Activated CD4-positive, alpha-beta T cell treated with anti-CD3 and anti-CD28 coated beads for 36 hours (primary cell): ENCODE results near the gene RET. TPM values are rescaled to one million over a fixed set of nuclear protein-coding genes. Genes with fewer than 3 reads are reported as not detected.
A peak's percentile ranks its signal among the peaks of the same experiment; 100 is the strongest.

Experiments
- ATAC-seq: fragments of 200-7000 bp; cut with Tn5 transposase; one replicate; pipeline ENCODE4 v1.10.0; 2021; ENCODE audit warnings: mild to moderate bottlenecking, moderate library complexity
- CTCF ChIA-PET: fragments of 350-600 bp; sonication (Branson Sonifier 250); formaldehyde crosslinking; loops from one replicate; lab custom pipeline; 2021; ENCODE audit warnings: antibody characterized with exemption; lab: Charles Lee
- POLR2A ChIA-PET: fragments of 350-600 bp; sonication (Branson Sonifier 250); formaldehyde crosslinking; loops from one replicate; lab custom pipeline; 2021; ENCODE audit warnings: antibody characterized with exemption, inconsistent platforms; lab: Charles Lee
- DNase-seq: peaks from one replicate; pipeline ENCODE4 v3.0.0-alpha.2; 2020
- H3K27ac Mint-ChIP-seq: one replicate; pipeline ENCODE4 v1.8.0; 2021; ENCODE audit warnings: mixed read lengths
- H3K27me3 Mint-ChIP-seq: one replicate; pipeline ENCODE4 v1.8.0; 2021; ENCODE audit warnings: mixed read lengths
- H3K36me3 Mint-ChIP-seq: one replicate; pipeline ENCODE4 v1.8.0; 2021; ENCODE audit warnings: low read depth, mixed read lengths
- H3K4me1 Mint-ChIP-seq: one replicate; pipeline ENCODE4 v1.8.0; 2021; ENCODE audit warnings: mixed read lengths
- H3K4me3 Mint-ChIP-seq: one replicate; pipeline ENCODE4 v1.8.0; 2021; ENCODE audit warnings: mild to moderate bottlenecking, moderate library complexity, mixed read lengths
- H3K9me3 Mint-ChIP-seq: one replicate; pipeline ENCODE4 v1.8.0; 2021; ENCODE audit warnings: low read depth, mixed read lengths
- intact Hi-C, 2 experiments: fragments of 100-400 bp; cut with DNase I in 1 of 2; cut with micrococcal nuclease in 1 of 2; formaldehyde crosslinking; loops; one replicate each; pipeline versions ENCODE4 v1.14.2 to v1.15.1; 2022 to 2024; cut with DNase I, micrococcal nuclease
- total RNA-seq, 2 experiments: library from RNA; stranded (reverse); gene quantifications; one replicate each; pipeline ENCODE4 v1.2.3, GENCODE V29; 2021

The RET gene
- total RNA-seq, 2 experiments from 2014 or later = 0.19 to 0.32 TPM

- POLR2A ChIA-PET = interaction anchor here (0.6 to 1.1 kb wide), 3 partner anchors 18 to 287 kb away, joined by 3 to 16 read pairs (median 12); partner anchors contain the start of gene CSGALNACT2
- ATAC-seq = no peak
- CTCF ChIA-PET = interaction anchor here (0.9 kb wide), 2 partner anchors 65 to 82 kb away, joined by 3 to 5 read pairs; no protein-coding TSS in a partner anchor
- intact Hi-C loops = loop anchor here (2.0 to 10.0 kb wide), 5 partner anchors 18 to 694 kb away; partner anchors contain the start of gene CSGALNACT2 (in 1 of the 2)
- Mint-ChIP-seq H3K9me3 (no peaks in the 10 kb centered on the region), H3K27me3 (no peaks in the 10 kb centered on the region), H3K4me3 (peak overlapping the region; percentile 16), H3K27ac (peak overlapping the region; percentile 82), H3K36me3 (no peaks in the 10 kb centered on the region), H3K4me1 (peaks cover 19% of the 10 kb centered on the region)
- no peak for DNase-seq
Measured at GRCh38 chr10:43120116-43120928, 43.5 kb downstream of the RET start.

- DNase-seq (peak; percentile 84), ATAC-seq (peak; percentile 99)
- Mint-ChIP-seq H3K9me3 (no peaks in the 10 kb centered on the region), H3K4me1 (peaks cover 19% of the 10 kb centered on the region), H3K4me3 (peak overlapping the region; percentile 16), H3K27ac (peak overlapping the region; percentile 82), H3K27me3 (no peaks in the 10 kb centered on the region), H3K36me3 (no peaks in the 10 kb centered on the region)
- intact Hi-C loops = loop anchor here (1.0 to 10.0 kb wide), 7 partner anchors 8 to 694 kb away; partner anchors contain the start of gene CSGALNACT2 (in 1 of the 2)
- CTCF ChIA-PET = interaction anchor here (0.8 to 0.9 kb wide), 3 partner anchors 64 to 138 kb away, joined by 3 to 5 read pairs (median 3); no protein-coding TSS in a partner anchor
- POLR2A ChIA-PET = interaction anchor here (0.6 to 1.1 kb wide), 3 partner anchors 18 to 287 kb away, joined by 3 to 16 read pairs (median 12); partner anchors contain the start of gene CSGALNACT2
Measured at GRCh38 chr10:43120929-43121314, 44.1 kb downstream of the RET start.

GRCh38 chr10:43121444-43121843 is 44.6 kb downstream of the RET start:
- DNase-seq (no peak), ATAC-seq (no peak)
- Mint-ChIP-seq H3K4me1 (peaks cover 19% of the 10 kb centered on the region), H3K27ac (peak overlapping the region; percentile 82), H3K4me3 (no peak overlapping the region), H3K9me3 (no peaks in the 10 kb centered on the region), H3K36me3 (no peaks in the 10 kb centered on the region), H3K27me3 (no peaks in the 10 kb centered on the region)
- intact Hi-C loops = loop anchor here (1.0 to 10.0 kb wide), 7 partner anchors 8 to 693 kb away; partner anchors contain the start of gene CSGALNACT2 (in 1 of the 2)
- CTCF ChIA-PET = interaction anchor here (0.5 to 0.8 kb wide), 3 partner anchors 80 to 305 kb away, joined by 3 read pairs; no protein-coding TSS in a partner anchor
- POLR2A ChIA-PET = interaction anchor here (0.6 to 1.1 kb wide), 3 partner anchors 17 to 193 kb away, joined by 3 to 16 read pairs (median 3); partner anchors contain the start of gene CSGALNACT2

- Mint-ChIP-seq H3K36me3 (no peaks in the 10 kb centered on the region), H3K4me1 (peaks cover 24% of the 10 kb centered on the region), H3K9me3 (no peaks in the 10 kb centered on the region), H3K27ac (no peak overlapping the region), H3K4me3 (no peak overlapping the region), H3K27me3 (no peaks in the 10 kb centered on the region)
- intact Hi-C loops = loop anchor here (5.0 to 10.0 kb wide), 4 partner anchors 45 to 693 kb away; no protein-coding TSS in a partner anchor
- ATAC-seq = no peak
- DNase-seq = no peak
- POLR2A ChIA-PET = interaction anchor here (1.1 kb wide), 1 partner anchor 17 kb away, joined by 3 read pairs; no protein-coding TSS in a partner anchor
- CTCF ChIA-PET = interaction anchor here (0.5 to 1.1 kb wide), 2 partner anchors 50 to 304 kb away, joined by 3 to 5 read pairs; no protein-coding TSS in a partner anchor
Measured at GRCh38 chr10:43122096-43122495, 45.2 kb downstream of the RET start.

GRCh38 chr10:43122826-43123225 is 46.0 kb downstream of the RET start:
- ChIA-PET CTCF (interaction anchor here (0.7 to 1.1 kb wide), 2 partner anchors 49 to 109 kb away, joined by 3 to 5 read pairs; no protein-coding TSS in a partner anchor), POLR2A (interaction anchor here (1.1 kb wide), 1 partner anchor 16 kb away, joined by 3 read pairs; no protein-coding TSS in a partner anchor)
- no peak for ATAC-seq
- intact Hi-C loops = loop anchor here (5.0 to 10.0 kb wide), 4 partner anchors 44 to 692 kb away; no protein-coding TSS in a partner anchor
- Mint-ChIP-seq H3K27ac (no peak overlapping the region), H3K9me3 (no peaks in the 10 kb centered on the region), H3K4me1 (peaks cover 30% of the 10 kb centered on the region), H3K27me3 (no peaks in the 10 kb centered on the region), H3K4me3 (no peak overlapping the region), H3K36me3 (no peaks in the 10 kb centered on the region)
- no peak for DNase-seq

GRCh38 chr10:43123361-43124093 is 46.7 kb downstream of the RET start:
- Mint-ChIP-seq H3K4me1 (peaks cover 33% of the 10 kb centered on the region), H3K4me3 (no peak overlapping the region), H3K27ac (no peak overlapping the region), H3K36me3 (no peaks in the 10 kb centered on the region), H3K9me3 (no peaks in the 10 kb centered on the region), H3K27me3 (no peaks in the 10 kb centered on the region)
- ChIA-PET POLR2A (no interaction called here), CTCF (interaction anchor here (0.7 to 1.1 kb wide), 2 partner anchors 10 to 108 kb away, joined by 3 read pairs; no protein-coding TSS in a partner anchor)
- DNase-seq (no peak), ATAC-seq (no peak)
- intact Hi-C loops = loop anchor here (5.0 to 10.0 kb wide), 4 partner anchors 44 to 691 kb away; no protein-coding TSS in a partner anchor

GRCh38 chr10:43124094-43124521 is 47.2 kb downstream of the RET start:
- no peak for ATAC-seq
- Mint-ChIP-seq H3K9me3 (no peaks in the 10 kb centered on the region), H3K27me3 (no peaks in the 10 kb centered on the region), H3K36me3 (no peaks in the 10 kb centered on the region), H3K4me1 (peaks cover 38% of the 10 kb centered on the region), H3K4me3 (no peak overlapping the region), H3K27ac (no peak overlapping the region)
- DNase-seq = no peak
- CTCF ChIA-PET = interaction anchor here (0.6 to 1.1 kb wide), 3 partner anchors 9 to 241 kb away, joined by 3 to 4 read pairs (median 3); no protein-coding TSS in a partner anchor
- intact Hi-C loops = loop anchor here (5.0 to 10.0 kb wide), 4 partner anchors 43 to 691 kb away; no protein-coding TSS in a partner anchor
- POLR2A ChIA-PET = no interaction called here

- Mint-ChIP-seq H3K4me3 (no peak overlapping the region), H3K27me3 (no peaks in the 10 kb centered on the region), H3K36me3 (no peaks in the 10 kb centered on the region), H3K27ac (no peak overlapping the region), H3K4me1 (peaks cover 43% of the 10 kb centered on the region), H3K9me3 (no peaks in the 10 kb centered on the region)
- ATAC-seq (no peak), DNase-seq (no peak)
- ChIA-PET POLR2A (no interaction called here), CTCF (interaction anchor here (0.6 to 1.1 kb wide), 3 partner anchors 9 to 240 kb away, joined by 3 to 4 read pairs (median 3); no protein-coding TSS in a partner anchor)
- intact Hi-C loops = loop anchor here (5.0 to 10.0 kb wide), 4 partner anchors 43 to 690 kb away; no protein-coding TSS in a partner anchor
Measured at GRCh38 chr10:43124574-43125273, 47.9 kb downstream of the RET start.

- H3K4me3 Mint-ChIP-seq = no peak overlapping the region
- DNase-seq = no peak
- ATAC-seq = no peak
- H3K9me3 Mint-ChIP-seq = no peaks in the 10 kb centered on the region
- peak overlapping the region; percentile 2 for H3K27ac Mint-ChIP-seq
- no peaks in the 10 kb centered on the region for H3K36me3 Mint-ChIP-seq
- H3K27me3 Mint-ChIP-seq = no peaks in the 10 kb centered on the region
- intact Hi-C loops = loop anchor here in 1 of 2 experiments (10.0 kb wide), 1 partner anchor 689 kb away; no protein-coding TSS in a partner anchor
- peaks cover 42% of the 10 kb centered on the region for H3K4me1 Mint-ChIP-seq
- ChIA-PET CTCF (no interaction called here), POLR2A (no interaction called here)
Measured at GRCh38 chr10:43125274-43125845, 48.5 kb downstream of the RET start.
